K562 (cell line): ENCODE results near the gene SLC38A10.

ENCODE experiments used
- ESRRA ChIP-seq: fragments of 450-650 bp; IDR thresholded peaks from 2 replicates; pipeline ENCODE4 v1.6.1; 2014; ENCODE audit warnings: low read depth, mild to moderate bottlenecking, moderate library complexity, borderline replicate concordance
- FOSL1 ChIP-seq: fragments of 200-800 bp; sonication (Bioruptor generic); conservative IDR thresholded peaks from 2 replicates; pipeline ENCODE4 v1.6.1; 2016; ENCODE audit warnings: missing genetic modification characterization, missing compliant biosample characterization
- STAT5B ChIP-seq: fragments of 250-450 bp; sonication (Bioruptor Pico); IDR thresholded peaks from 2 replicates; pipeline ENCODE4 v1.8.0; 2021; ENCODE audit warnings: mild to moderate bottlenecking, inconsistent platforms
- ZFX ChIP-seq: sonication (generic); formaldehyde crosslinking; IDR thresholded peaks from 2 replicates; pipeline ENCODE4 v1.8.0; 2022; ENCODE audit warnings: mild to moderate bottlenecking, missing genetic modification reagents, moderate library complexity
- TF ChIP-seq, protein P1 (sequence below), 3 experiments: IDR thresholded peaks in 2 of 3; conservative IDR thresholded peaks in 1 of 3; 2 replicates each; pipeline ENCODE4 v1.5.1; 2011 to 2012; ENCODE audit warnings: low read length in 3 of 3, mild to moderate bottlenecking in 3 of 3, control low read depth in 2 of 3, improper control_type of control experiment in 1 of 3, inconsistent platforms in 1 of 3, low read depth in 1 of 3, mixed read lengths in 1 of 3, moderate library complexity in 1 of 3; ENCODE audit not compliant: insufficient read depth in 2 of 3

DNA sequence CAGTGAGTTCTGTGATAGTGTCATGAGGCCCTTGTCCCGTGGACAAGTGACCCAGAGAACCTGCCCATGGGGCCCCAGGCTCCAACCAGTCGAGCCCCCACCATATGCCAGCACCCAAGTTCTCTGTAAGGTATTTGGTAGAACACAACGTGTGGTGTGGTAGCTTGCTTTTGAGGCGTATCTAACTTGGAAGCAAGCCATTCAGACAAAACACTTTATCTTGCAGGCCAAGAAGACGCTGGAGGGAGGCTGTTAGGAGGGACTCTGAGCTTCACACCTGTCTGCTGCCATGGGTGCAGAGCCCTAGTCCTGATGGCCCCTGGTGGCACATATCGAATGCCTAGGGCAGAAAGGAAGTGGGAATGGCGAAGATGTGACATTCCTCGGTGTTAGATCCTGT, 54.3 kb downstream of the SLC38A10 start:
- no peak for TF ChIP-seq ESRRA
- TF ChIP-seq, protein P1, sequence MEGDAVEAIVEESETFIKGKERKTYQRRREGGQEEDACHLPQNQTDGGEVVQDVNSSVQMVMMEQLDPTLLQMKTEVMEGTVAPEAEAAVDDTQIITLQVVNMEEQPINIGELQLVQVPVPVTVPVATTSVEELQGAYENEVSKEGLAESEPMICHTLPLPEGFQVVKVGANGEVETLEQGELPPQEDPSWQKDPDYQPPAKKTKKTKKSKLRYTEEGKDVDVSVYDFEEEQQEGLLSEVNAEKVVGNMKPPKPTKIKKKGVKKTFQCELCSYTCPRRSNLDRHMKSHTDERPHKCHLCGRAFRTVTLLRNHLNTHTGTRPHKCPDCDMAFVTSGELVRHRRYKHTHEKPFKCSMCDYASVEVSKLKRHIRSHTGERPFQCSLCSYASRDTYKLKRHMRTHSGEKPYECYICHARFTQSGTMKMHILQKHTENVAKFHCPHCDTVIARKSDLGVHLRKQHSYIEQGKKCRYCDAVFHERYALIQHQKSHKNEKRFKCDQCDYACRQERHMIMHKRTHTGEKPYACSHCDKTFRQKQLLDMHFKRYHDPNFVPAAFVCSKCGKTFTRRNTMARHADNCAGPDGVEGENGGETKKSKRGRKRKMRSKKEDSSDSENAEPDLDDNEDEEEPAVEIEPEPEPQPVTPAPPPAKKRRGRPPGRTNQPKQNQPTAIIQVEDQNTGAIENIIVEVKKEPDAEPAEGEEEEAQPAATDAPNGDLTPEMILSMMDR (IDR thresholded peaks at IDR 0.05 in 2 of 3, conservative IDR thresholded peaks at IDR 0.05 in 1 of 3; ENCODE audit: insufficient read depth in 2 of 3, low read depth in 1 of 3, low read length in 3 of 3), result no peak
- TF ChIP-seq FOSL1 (tag), result no peak
- TF ChIP-seq STAT5B (CRISPR knock-in tag), result no peak
- no peak for TF ChIP-seq ZFX
